H1 (cell line): ENCODE measurements around the gene CA5A. TPM values are rescaled to one million over a fixed set of nuclear protein-coding genes. Genes with fewer than 3 reads are reported as not detected.
A peak's percentile ranks its signal among the peaks of the same experiment; 100 is the strongest.

Source experiments
- CTCF ChIA-PET: fragments of 300-600 bp; sonication (Branson Sonifier 250); formaldehyde crosslinking; loops from one replicate; lab custom pipeline; 2021; ENCODE audit not compliant: partially characterized antibody; lab: Charles Lee
- POLR2A ChIA-PET: fragments of 300-600 bp; sonication (Branson Sonifier 250); formaldehyde crosslinking; loops from one replicate; lab custom pipeline; 2021; ENCODE audit warnings: inconsistent platforms; ENCODE audit not compliant: partially characterized antibody; lab: Charles Lee
- DNase-seq, 2 experiments: peaks; one replicate each; pipeline versions ENCODE4 v3.0.0 to v3.0.0-alpha.2; 2010 to 2022; ENCODE audit warnings: low spot score in 2 of 2, low read depth in 1 of 2, mixed read lengths in 1 of 2
- FAIRE-seq: peaks from 2 replicates; lab custom pipeline; 2011; peaks lifted over from hg19 to GRCh38; lab: Jason Lieb, UNC
- H2AFZ ChIP-seq: 2 replicates; pipeline ENCODE4 v1.8.1; 2012; ENCODE audit warnings: low read length, inconsistent platforms
- H2AK5ac ChIP-seq: 2 replicates; pipeline ENCODE4 v1.6.1; 2013; ENCODE audit warnings: low read depth, low read length
- H2BK120ac ChIP-seq: replicated peaks from 2 replicates; pipeline ENCODE3; 2013; ENCODE audit warnings: low read depth, low read length, inconsistent platforms
- H2BK12ac ChIP-seq: 2 replicates; pipeline ENCODE4 v1.6.1; 2013; ENCODE audit warnings: low read depth, low read length
- H2BK15ac ChIP-seq: 2 replicates; pipeline ENCODE4 v1.6.1; 2013; ENCODE audit warnings: low read length
- H2BK20ac ChIP-seq: 2 replicates; pipeline ENCODE4 v1.6.1; 2013; ENCODE audit warnings: low read length
- H2BK5ac ChIP-seq: 2 replicates; pipeline ENCODE4 v1.6.1; 2013; ENCODE audit warnings: low read depth, low read length
- H3K14ac ChIP-seq: 2 replicates; pipeline ENCODE4 v1.6.1; 2013; ENCODE audit warnings: inconsistent platforms; ENCODE audit not compliant: insufficient read length
- H3K18ac ChIP-seq: 2 replicates; pipeline ENCODE4 v1.6.1; 2013; ENCODE audit warnings: low read length; ENCODE audit errors: extremely low read depth
- H3K23ac ChIP-seq: 2 replicates; pipeline ENCODE4 v1.6.1; 2013; ENCODE audit warnings: inconsistent platforms; ENCODE audit not compliant: insufficient read length
- H3K23me2 ChIP-seq: 2 replicates; pipeline ENCODE4 v1.6.1; 2013; ENCODE audit warnings: low read depth, low read length
- H3K27ac ChIP-seq: 2 replicates; pipeline ENCODE4 v1.6.1; 2011; ENCODE audit warnings: low read depth, low read length, inconsistent platforms
- H3K27me3 ChIP-seq, 4 experiments: replicated peaks in 1 of 4; 1 replicate in 1 of 4; 2 replicates in 3 of 4; pipeline versions ENCODE4 v1.6.1 to v1.8.1; 2011 to 2013; ENCODE audit warnings: low read length in 3 of 4, mild to moderate bottlenecking in 3 of 4, inconsistent platforms in 2 of 4, mixed read lengths in 2 of 4, moderate library complexity in 1 of 4; ENCODE audit not compliant: control insufficient read depth in 3 of 4, insufficient read depth in 3 of 4; ENCODE audit errors: extremely low read depth in 1 of 4
- H3K36me3 ChIP-seq, 4 experiments: 2 replicates each; pipeline versions ENCODE4 v1.6.1 to v1.8.1; 2011 to 2013; ENCODE audit warnings: mild to moderate bottlenecking in 4 of 4, low read length in 3 of 4, moderate library complexity in 2 of 4, control low read depth in 1 of 4, inconsistent platforms in 1 of 4; ENCODE audit not compliant: insufficient read depth in 4 of 4, control insufficient read depth in 2 of 4
- H3K4ac ChIP-seq: replicated peaks from 2 replicates; pipeline ENCODE3; 2013; ENCODE audit warnings: low read length, low read depth, mixed read lengths, inconsistent platforms; ENCODE audit not compliant: insufficient read length
- H3K4me1 ChIP-seq, 4 experiments: replicated peaks in 1 of 4; 1 replicate in 1 of 4; 2 replicates in 3 of 4; pipeline versions ENCODE4 v1.6.1 to v1.8.1; 2011 to 2013; ENCODE audit warnings: low read length in 3 of 4, inconsistent platforms in 2 of 4, mixed read lengths in 1 of 4; ENCODE audit not compliant: insufficient read depth in 4 of 4, control insufficient read depth in 3 of 4
- H3K4me2 ChIP-seq, 2 experiments: 2 replicates each; pipeline versions ENCODE4 v1.6.1 to v1.8.1; 2011 to 2013; ENCODE audit warnings: low read depth in 2 of 2, low read length in 2 of 2, control low read depth in 1 of 2, inconsistent platforms in 1 of 2, mild to moderate bottlenecking in 1 of 2; ENCODE audit not compliant: insufficient read depth in 1 of 2
- H3K4me3 ChIP-seq, 4 experiments: fragments of 200-600, 300-600 bp in 1 of 4; sonication (generic), shearing (Covaris generic), sonication (Bioruptor Twin) in 1 of 4; 2 replicates each; pipeline versions ENCODE4 v1.5.1 to v1.8.1; 2011 to 2016; ENCODE audit warnings: low read length in 4 of 4, low read depth in 3 of 4, control low read depth in 2 of 4, inconsistent platforms in 2 of 4, mild to moderate bottlenecking in 2 of 4, mixed read lengths in 1 of 4, moderate library complexity in 1 of 4; ENCODE audit not compliant: insufficient read depth in 2 of 4; ENCODE audit errors: extremely low read depth in 1 of 4
- H3K56ac ChIP-seq: replicated peaks from 2 replicates; pipeline ENCODE3; 2013; ENCODE audit warnings: low read depth, mild to moderate bottlenecking, mixed read lengths, low read length, inconsistent platforms; ENCODE audit not compliant: insufficient read length
- H3K79me1 ChIP-seq: 2 replicates; pipeline ENCODE4 v1.6.1; 2013; ENCODE audit warnings: low read depth, low read length, control low read depth
- H3K79me2 ChIP-seq, 2 experiments: 2 replicates each; pipeline versions ENCODE4 v1.6.1 to v1.8.1; 2012 to 2013; ENCODE audit warnings: low read length in 2 of 2, mild to moderate bottlenecking in 2 of 2, inconsistent platforms in 1 of 2; ENCODE audit not compliant: insufficient read depth in 2 of 2, control insufficient read depth in 1 of 2
- H3K9ac ChIP-seq, 4 experiments: replicated peaks in 1 of 4; 1 replicate in 1 of 4; 2 replicates in 3 of 4; pipeline versions ENCODE4 v1.6.1 to v1.8.1; 2011 to 2013; ENCODE audit warnings: low read depth in 3 of 4, low read length in 3 of 4, control low read depth in 2 of 4, mild to moderate bottlenecking in 2 of 4, moderate library complexity in 2 of 4, inconsistent platforms in 1 of 4; ENCODE audit errors: extremely low read depth in 1 of 4
- H3K9me3 ChIP-seq, 2 experiments: 2 replicates each; pipeline versions ENCODE4 v1.6.1 to v1.8.1; 2012 to 2013; ENCODE audit warnings: mild to moderate bottlenecking in 2 of 2, moderate library complexity in 2 of 2, control low read depth in 1 of 2, inconsistent platforms in 1 of 2, low read depth in 1 of 2, low read length in 1 of 2, mixed read lengths in 1 of 2; ENCODE audit not compliant: insufficient read depth in 2 of 2
- H4K20me1 ChIP-seq, 2 experiments: replicated peaks in 1 of 2; 2 replicates each; pipeline versions ENCODE3 to v1.8.1; 2011 to 2013; ENCODE audit warnings: inconsistent platforms in 2 of 2, low read length in 2 of 2, mild to moderate bottlenecking in 1 of 2; ENCODE audit not compliant: insufficient read depth in 2 of 2, control insufficient read depth in 1 of 2
- H4K5ac ChIP-seq: 2 replicates; pipeline ENCODE4 v1.6.1; 2013; ENCODE audit warnings: low read length, low read depth, mixed read lengths, inconsistent platforms; ENCODE audit not compliant: insufficient read length
- H4K8ac ChIP-seq: 2 replicates; pipeline ENCODE4 v1.8.0; 2013; ENCODE audit warnings: mild to moderate bottlenecking, moderate library complexity, low read length, inconsistent platforms; ENCODE audit not compliant: insufficient read depth; ENCODE audit errors: extremely low read depth
- H4K91ac ChIP-seq: replicated peaks from 2 replicates; pipeline ENCODE3; 2013; ENCODE audit warnings: low read length, mixed read lengths, inconsistent platforms; ENCODE audit not compliant: insufficient read length
- ASH2L ChIP-seq: fragments of 200-600, 300-600 bp; sonication (generic); IDR thresholded peaks from one replicate; pipeline ENCODE4 v1.7.1; 2017; ENCODE audit warnings: low read length
- BCL11A ChIP-seq, 2 experiments: IDR thresholded peaks; one replicate each; pipeline ENCODE4 v1.6.1; 2011; ENCODE audit warnings: low read depth in 2 of 2, low read length in 2 of 2, mild to moderate bottlenecking in 2 of 2
- CHD1 ChIP-seq: IDR thresholded peaks from 2 replicates; pipeline ENCODE4 v1.6.1; 2012; ENCODE audit warnings: low read depth, low read length, improper control_type of control experiment
- E2F6 ChIP-seq: IDR thresholded peaks from 2 replicates; pipeline ENCODE4 v1.6.1; 2012; ENCODE audit warnings: inconsistent platforms
- GTF2F1 ChIP-seq: IDR thresholded peaks from 2 replicates; pipeline ENCODE4 v1.6.1; 2012; ENCODE audit warnings: low read depth, low read length, improper control_type of control experiment, borderline replicate concordance
- RNF2 ChIP-seq: fragments of 200-900, 300-1000 bp; sonication (generic); IDR thresholded peaks from 2 replicates; pipeline ENCODE4 v1.7.1; 2016; ENCODE audit warnings: borderline replicate concordance, low read depth, mild to moderate bottlenecking, antibody characterized with exemption, low read length; ENCODE audit not compliant: poor library complexity, severe bottlenecking; ENCODE audit errors: missing control alignments
- TCF12 ChIP-seq: IDR thresholded peaks from 2 replicates; pipeline ENCODE4 v1.6.1; 2011; ENCODE audit warnings: low read depth, mild to moderate bottlenecking, low read length
- WGBS, 2 experiments: shearing (Covaris generic) in 1 of 2; methylation state at CpG; one replicate each; pipeline versions ENCODE4 v1.1.6 to v1.1.7; 2013 to 2015; ENCODE audit warnings: low lambda C conversion rate in 2 of 2, mixed read lengths in 2 of 2, inconsistent platforms in 1 of 2, low coverage in 1 of 2, missing lambda C conversion rate in 1 of 2; ENCODE audit not compliant: insufficient replicate concordance in 2 of 2, insufficient coverage in 1 of 2, insufficient read length in 1 of 2; ENCODE audit errors: extremely low coverage in 1 of 2, missing lambda C conversion rate in 1 of 2; 5-methylcytosine and 5-hydroxymethylcytosine counted together
- polyA plus RNA-seq, 7 experiments: library from polyadenylated mRNA; depleted of rRNA in 3 of 7; stranded (reverse) in 5 of 7; unstranded in 2 of 7; fragments of >200 nt in 5 of 7; fragments of 200-250 nt in 2 of 7; gene quantifications; 1 replicate in 5 of 7; 2 replicates in 1 of 7; 4 replicates in 1 of 7; pipeline versions ENCODE4 v1.2.1 to v1.2.3, GENCODE V29; 2011 to 2013; ENCODE audit warnings: missing spikeins in 2 of 7, mixed read lengths in 2 of 7
- total RNA-seq: library from RNA; stranded (reverse); fragmentation: NEBNext Ultra II Directional; extraction: Animal tissue kit (Norgen Biotek cat#: 25700); gene quantifications from 2 replicates; pipeline ENCODE4 v1.2.1, GENCODE V29; 2021

CA5A gene
- total and polyA plus RNA-seq, 2 of the 8 experiments (the other 6 are each of a cell fraction or from before 2014, with no cell fraction given) = not detected

GRCh38 chr16:87881324-87882200 lies 54.8 kb downstream of the CA5A start:
- H3K27ac ChIP-seq = no peak overlapping the region
- ChIA-PET POLR2A (interaction anchor here (2.1 kb wide), 1 partner anchor 12 kb away, joined by 6 read pairs; the partner anchor contains the start of gene SLC7A5), CTCF (interaction anchor here (1.0 to 1.7 kb wide), 4 partner anchors 9 to 32 kb away, joined by 3 to 6 read pairs (median 4); no protein-coding TSS in a partner anchor)
- DNase-seq (no peak), FAIRE-seq (no peak)
- no peaks in the 10 kb centered on the region; a peak in 1 of 7 replicates for H3K27me3 ChIP-seq
- H3K36me3 ChIP-seq = no peaks in the 10 kb centered on the region
- no peak overlapping the region for H3K23ac ChIP-seq
- H3K4me2 ChIP-seq = no peak overlapping the region
- H2BK120ac ChIP-seq = no peak overlapping the region
- H4K91ac ChIP-seq = no peak overlapping the region
- H3K79me2 ChIP-seq = no peaks in the 10 kb centered on the region
- no peak overlapping the region for H2BK15ac ChIP-seq
- TF ChIP-seq RNF2 (no peak), TCF12 (no peak), E2F6 (0 out of 2 replicates have a peak, but pooled peaks have one; percentile 10), BCL11A (IDR thresholded peaks at IDR 0.05; ENCODE audit: low read depth in 2 of 2, low read length in 2 of 2) (no peak), ASH2L (no peak), GTF2F1 (no peak), CHD1 (no peak)
- no peak overlapping the region for H4K5ac ChIP-seq
- H3K23me2 ChIP-seq = no peaks in the 10 kb centered on the region
- no peaks in the 10 kb centered on the region for H3K79me1 ChIP-seq
- H2BK12ac ChIP-seq = 0 out of 2 replicates have a peak overlapping the region, but pooled peaks have one; percentile 17
- no peak overlapping the region for H3K4me3 ChIP-seq
- H3K9ac ChIP-seq = no peak overlapping the region
- H3K18ac ChIP-seq = no peak overlapping the region
- H3K9me3 ChIP-seq = peaks cover 0 to 6% of the 10 kb centered on the region in 2 experiments; a peak in 2 of 4 replicates
- H3K4me1 ChIP-seq = peaks cover 0 to 15% (median 8%) of the 10 kb centered on the region in 4 experiments; a peak in 4 of 7 replicates
- 74% methylated on average over 19 of the region's 24 CpGs; no CpG with 5 or more reads in 1 of the 2 experiments for WGBS, 2 experiments
- H3K4ac ChIP-seq = no peak overlapping the region
- H2BK5ac ChIP-seq = 0 out of 2 replicates have a peak overlapping the region, but pooled peaks have one; percentile 75
- no peaks in the 10 kb centered on the region for H4K20me1 ChIP-seq
- H3K56ac ChIP-seq = no peak overlapping the region
- no peak overlapping the region for H4K8ac ChIP-seq
- no peak overlapping the region for H2AK5ac ChIP-seq
- no peak overlapping the region for H3K14ac ChIP-seq
- no peak overlapping the region for H2BK20ac ChIP-seq
- no peak overlapping the region for H2AFZ ChIP-seq
